ENCODE data around the gene MBOAT1. TPM values are rescaled to one million over a fixed set of nuclear protein-coding genes. Genes with fewer than 3 reads are reported as not detected.

The MBOAT1 gene
- total RNA-seq, 1 experiment from 2014 or later, result 6.3 TPM

DNA sequence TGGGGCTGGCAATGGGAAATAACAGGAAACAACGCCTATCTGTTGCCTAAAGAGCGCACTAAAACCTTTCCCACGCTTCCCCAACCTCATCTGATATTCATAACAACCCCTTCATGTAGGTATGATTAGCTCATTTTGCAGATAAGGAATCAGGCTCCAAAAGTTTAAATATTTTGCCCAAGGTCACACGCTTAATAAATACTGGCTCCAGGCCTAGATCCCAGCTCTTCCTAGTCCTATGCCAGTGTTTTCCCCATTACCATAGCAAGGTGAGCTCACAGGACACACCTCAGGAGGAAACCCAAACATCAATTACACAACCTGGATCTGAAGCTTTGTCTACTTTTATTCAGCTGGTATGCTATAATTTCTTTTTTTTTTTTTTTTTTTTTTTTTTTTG, 19.6 kb downstream of the MBOAT1 start:
- Histone ChIP-seq H3K4me3 (ENCODE audit: low read depth, low read length, poor library complexity, severe bottlenecking) (no peak overlapping the region), H3K9me3 (ENCODE audit: low read depth, low read length, poor library complexity, severe bottlenecking) (no peaks in the 10 kb centered on the region), H3K4me1 (ENCODE audit: insufficient read depth, low read length, poor library complexity, severe bottlenecking) (no peaks in the 10 kb centered on the region), H3K27me3 (replicated peaks; ENCODE audit: insufficient read depth, low read depth, low read length, poor library complexity) (no peaks in the 10 kb centered on the region), H3K27ac (ENCODE audit: low read depth, low read length, poor library complexity, severe bottlenecking) (no peak overlapping the region), H3K36me3 (ENCODE audit: insufficient read depth, low read length, poor library complexity, severe bottlenecking) (no peaks in the 10 kb centered on the region)
- no peak for TF ChIP-seq EZH2 (IDR thresholded peaks at IDR 0.05; ENCODE audit: borderline replicate concordance, low read depth, low read length, poor library complexity, severe bottlenecking)
- TF ChIP-seq, protein P1, sequence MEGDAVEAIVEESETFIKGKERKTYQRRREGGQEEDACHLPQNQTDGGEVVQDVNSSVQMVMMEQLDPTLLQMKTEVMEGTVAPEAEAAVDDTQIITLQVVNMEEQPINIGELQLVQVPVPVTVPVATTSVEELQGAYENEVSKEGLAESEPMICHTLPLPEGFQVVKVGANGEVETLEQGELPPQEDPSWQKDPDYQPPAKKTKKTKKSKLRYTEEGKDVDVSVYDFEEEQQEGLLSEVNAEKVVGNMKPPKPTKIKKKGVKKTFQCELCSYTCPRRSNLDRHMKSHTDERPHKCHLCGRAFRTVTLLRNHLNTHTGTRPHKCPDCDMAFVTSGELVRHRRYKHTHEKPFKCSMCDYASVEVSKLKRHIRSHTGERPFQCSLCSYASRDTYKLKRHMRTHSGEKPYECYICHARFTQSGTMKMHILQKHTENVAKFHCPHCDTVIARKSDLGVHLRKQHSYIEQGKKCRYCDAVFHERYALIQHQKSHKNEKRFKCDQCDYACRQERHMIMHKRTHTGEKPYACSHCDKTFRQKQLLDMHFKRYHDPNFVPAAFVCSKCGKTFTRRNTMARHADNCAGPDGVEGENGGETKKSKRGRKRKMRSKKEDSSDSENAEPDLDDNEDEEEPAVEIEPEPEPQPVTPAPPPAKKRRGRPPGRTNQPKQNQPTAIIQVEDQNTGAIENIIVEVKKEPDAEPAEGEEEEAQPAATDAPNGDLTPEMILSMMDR (conservative IDR thresholded peaks at IDR 0.05; ENCODE audit: low read depth, low read length), result no peak
- no TSS peak for BruUV-seq (replicated peaks)
- CTCF ChIA-PET, result no interaction called here
- intact Hi-C loops (cut with micrococcal nuclease; ENCODE audit: unreplicated experiment), result no loop called here
- POLR2A ChIA-PET (ENCODE audit: low non-redundant PET), result no interaction called here
- DNase-seq (ENCODE audit: low spot score), result no peak

DNA sequence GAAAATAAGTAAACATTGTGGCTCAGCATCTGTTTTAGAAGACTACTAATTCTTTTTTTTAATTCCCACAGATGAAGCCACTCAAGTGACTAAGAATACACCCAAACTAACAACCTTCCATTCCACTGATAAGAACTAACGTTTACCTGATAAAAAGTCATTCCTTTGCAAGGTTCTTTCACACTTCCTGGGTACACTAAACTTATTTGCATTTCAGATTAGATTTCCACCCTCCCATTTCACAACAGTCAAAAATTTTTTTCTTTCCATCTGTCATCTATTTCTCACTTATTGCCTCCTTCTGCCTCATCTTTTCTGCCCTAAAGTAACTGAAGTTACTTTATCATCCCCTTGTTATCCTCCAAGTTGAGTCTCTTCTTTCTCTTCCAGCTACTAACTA, 20.3 kb downstream of the MBOAT1 start:
- BruUV-seq (replicated peaks), result no TSS peak
- intact Hi-C loops (cut with micrococcal nuclease; ENCODE audit: unreplicated experiment), result loop anchor here (1.0 kb wide), 1 partner anchor 21 kb away; no protein-coding TSS in a partner anchor
- Histone ChIP-seq H3K9me3 (ENCODE audit: low read depth, low read length, poor library complexity, severe bottlenecking) (no peaks in the 10 kb centered on the region), H3K27me3 (replicated peaks; ENCODE audit: insufficient read depth, low read depth, low read length, poor library complexity) (no peaks in the 10 kb centered on the region), H3K36me3 (ENCODE audit: insufficient read depth, low read length, poor library complexity, severe bottlenecking) (no peaks in the 10 kb centered on the region), H3K4me1 (ENCODE audit: insufficient read depth, low read length, poor library complexity, severe bottlenecking) (no peaks in the 10 kb centered on the region), H3K4me3 (ENCODE audit: low read depth, low read length, poor library complexity, severe bottlenecking) (no peak overlapping the region), H3K27ac (ENCODE audit: low read depth, low read length, poor library complexity, severe bottlenecking) (no peak overlapping the region)
- ChIA-PET CTCF (no interaction called here), POLR2A (ENCODE audit: low non-redundant PET) (no interaction called here)
- no peak for TF ChIP-seq EZH2 (IDR thresholded peaks at IDR 0.05; ENCODE audit: borderline replicate concordance, low read depth, low read length, poor library complexity, severe bottlenecking)
- no peak for DNase-seq (ENCODE audit: low spot score)

DNA sequence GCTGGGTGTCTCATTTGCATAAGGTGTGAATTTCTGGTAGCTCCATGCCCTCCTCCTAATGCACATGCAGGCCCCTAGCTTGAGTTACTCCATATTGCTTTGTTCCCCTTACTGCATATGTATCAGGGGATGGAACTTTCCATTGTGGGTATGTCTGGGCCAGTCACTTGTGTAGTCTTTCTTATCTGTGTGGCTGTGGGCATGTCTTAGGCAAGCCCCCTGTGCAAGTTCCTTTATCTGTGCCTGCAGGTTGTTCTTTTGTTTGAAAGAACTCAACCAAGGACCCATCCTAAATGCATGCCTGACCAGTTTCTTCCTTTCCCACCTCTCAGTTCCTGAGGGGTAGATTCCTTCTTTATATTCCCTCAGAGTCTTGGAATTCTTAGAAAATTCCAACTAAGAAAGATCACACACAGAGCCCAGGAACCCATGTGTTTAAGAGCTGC, 23.6 kb downstream of the MBOAT1 start:
- no TSS peak for BruUV-seq (replicated peaks)
- no peak overlapping the region for H3K4me3 ChIP-seq (ENCODE audit: low read depth, low read length, poor library complexity, severe bottlenecking)
- H3K36me3 ChIP-seq (ENCODE audit: insufficient read depth, low read length, poor library complexity, severe bottlenecking), result no peaks in the 10 kb centered on the region
- TF ChIP-seq, protein P1 (conservative IDR thresholded peaks at IDR 0.05; ENCODE audit: low read depth, low read length), result no peak
- TF ChIP-seq EZH2 (IDR thresholded peaks at IDR 0.05; ENCODE audit: borderline replicate concordance, low read depth, low read length, poor library complexity, severe bottlenecking), result no peak
- DNase-seq (ENCODE audit: low spot score), result no peak
- POLR2A ChIA-PET (ENCODE audit: low non-redundant PET), result interaction anchor here (0.6 kb wide), 1 partner anchor 10 kb away, joined by 4 read pairs; no protein-coding TSS in a partner anchor
- H3K27ac ChIP-seq (ENCODE audit: low read depth, low read length, poor library complexity, severe bottlenecking), result no peak overlapping the region
- intact Hi-C loops (cut with micrococcal nuclease; ENCODE audit: unreplicated experiment), result no loop called here
- CTCF ChIA-PET, result no interaction called here
- no peaks in the 10 kb centered on the region for H3K27me3 ChIP-seq (replicated peaks; ENCODE audit: insufficient read depth, low read depth, low read length, poor library complexity)
- no peaks in the 10 kb centered on the region for H3K9me3 ChIP-seq (ENCODE audit: low read depth, low read length, poor library complexity, severe bottlenecking)
- no peaks in the 10 kb centered on the region for H3K4me1 ChIP-seq (ENCODE audit: insufficient read depth, low read length, poor library complexity, severe bottlenecking)

DNA sequence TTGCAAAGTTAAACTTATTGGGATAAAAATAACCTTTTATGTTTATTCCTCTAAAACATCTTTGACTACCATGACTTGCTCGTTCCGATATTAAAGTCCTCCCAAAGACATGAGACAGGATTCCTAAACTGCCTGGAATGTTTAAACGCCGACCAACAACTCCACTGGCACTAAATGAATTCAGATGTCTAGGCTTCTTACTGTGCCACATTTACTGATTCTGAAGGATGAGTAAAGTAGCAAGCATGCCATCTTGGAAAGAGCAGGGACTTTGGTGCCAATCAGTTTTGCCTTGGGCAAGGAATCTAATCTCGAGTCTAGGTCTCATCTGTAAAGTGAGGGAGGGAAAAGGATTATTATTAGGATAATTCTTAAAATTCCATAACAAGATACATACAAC, 25.3 kb downstream of the MBOAT1 start:
- no peaks in the 10 kb centered on the region for H3K4me1 ChIP-seq (ENCODE audit: insufficient read depth, low read length, poor library complexity, severe bottlenecking)
- DNase-seq (ENCODE audit: low spot score), result no peak
- H3K27ac ChIP-seq (ENCODE audit: low read depth, low read length, poor library complexity, severe bottlenecking), result no peak overlapping the region
- no peaks in the 10 kb centered on the region for H3K36me3 ChIP-seq (ENCODE audit: insufficient read depth, low read length, poor library complexity, severe bottlenecking)
- no peak overlapping the region for H3K4me3 ChIP-seq (ENCODE audit: low read depth, low read length, poor library complexity, severe bottlenecking)
- POLR2A ChIA-PET (ENCODE audit: low non-redundant PET), result no interaction called here
- CTCF ChIA-PET, result no interaction called here
- intact Hi-C loops (cut with micrococcal nuclease; ENCODE audit: unreplicated experiment), result no loop called here
- TF ChIP-seq, protein P1 (conservative IDR thresholded peaks at IDR 0.05; ENCODE audit: low read depth, low read length), result no peak
- no peak for TF ChIP-seq EZH2 (IDR thresholded peaks at IDR 0.05; ENCODE audit: borderline replicate concordance, low read depth, low read length, poor library complexity, severe bottlenecking)
- BruUV-seq (replicated peaks), result no TSS peak
- H3K27me3 ChIP-seq (replicated peaks; ENCODE audit: insufficient read depth, low read depth, low read length, poor library complexity), result no peaks in the 10 kb centered on the region
- no peaks in the 10 kb centered on the region for H3K9me3 ChIP-seq (ENCODE audit: low read depth, low read length, poor library complexity, severe bottlenecking)

Data from A673 (cell line).